HUES64 (cell line): Measurements from ENCODE around the gene GRHL3.

ENCODE experiments used
- H3K27ac ChIP-seq: 2 replicates; pipeline ENCODE4 v1.7.0; 2013; ENCODE audit warnings: low read depth, low read length, inconsistent platforms
- H3K27me3 ChIP-seq: 2 replicates; pipeline ENCODE4 v1.6.1; 2013; ENCODE audit warnings: mild to moderate bottlenecking, low read length; ENCODE audit not compliant: insufficient read depth
- H3K36me3 ChIP-seq: 2 replicates; pipeline ENCODE4 v1.6.1; 2013; ENCODE audit warnings: mild to moderate bottlenecking, low read length; ENCODE audit not compliant: insufficient read depth
- H3K4me1 ChIP-seq: 2 replicates; pipeline ENCODE4 v1.6.1; 2013; ENCODE audit warnings: mild to moderate bottlenecking, low read length, moderate library complexity; ENCODE audit not compliant: insufficient read depth
- H3K4me3 ChIP-seq: 2 replicates; pipeline ENCODE4 v1.5.1; 2013; ENCODE audit warnings: mild to moderate bottlenecking, low read length, moderate library complexity
- H3K9ac ChIP-seq: 2 replicates; pipeline ENCODE4 v1.6.1; 2013; ENCODE audit warnings: mild to moderate bottlenecking, low read depth, low read length
- H3K9me3 ChIP-seq: 2 replicates; pipeline ENCODE4 v1.6.1; 2013; ENCODE audit warnings: low read depth, low read length; ENCODE audit not compliant: insufficient read depth
- WGBS: fragments of 150-250, 120-280 bp; methylation state at CpG from one replicate; pipeline ENCODE4 v1.1.7; 2013; ENCODE audit warnings: missing lambda C conversion rate; 5-methylcytosine and 5-hydroxymethylcytosine counted together

Gene GRHL3

GRCh38 chr1:24318615-24319311, 394 bp upstream of the GRHL3 start:
- Histone ChIP-seq H3K9me3 (no peaks in the 10 kb centered on the region), H3K4me3 (peak overlapping the region; percentile 66), H3K27me3 (peaks cover 46% of the 10 kb centered on the region), H3K27ac (no peak overlapping the region), H3K4me1 (peaks cover 41% of the 10 kb centered on the region), H3K9ac (no peak overlapping the region), H3K36me3 (no peaks in the 10 kb centered on the region)
- 37% methylated on average over 2 of the region's 5 CpGs for WGBS

- Histone ChIP-seq H3K4me1 (peaks cover 41% of the 10 kb centered on the region), H3K36me3 (no peaks in the 10 kb centered on the region), H3K27me3 (peaks cover 50% of the 10 kb centered on the region), H3K27ac (no peak overlapping the region), H3K9ac (no peak overlapping the region), H3K9me3 (no peaks in the 10 kb centered on the region), H3K4me3 (peak overlapping the region; percentile 66)
- 89% methylated on average over 1 of the region's 1 CpG for WGBS
Measured at GRCh38 chr1:24319962-24320361, 805 bp downstream of the GRHL3 start.

- no peaks in the 10 kb centered on the region for H3K9me3 ChIP-seq
- 0 out of 2 replicates have a peak overlapping the region, but pooled peaks have one; percentile 67 for H3K9ac ChIP-seq
- peaks cover 41% of the 10 kb centered on the region for H3K4me1 ChIP-seq
- peak overlapping the region; percentile 66 for H3K4me3 ChIP-seq
- no peaks in the 10 kb centered on the region for H3K36me3 ChIP-seq
- no peak overlapping the region for H3K27ac ChIP-seq
- 35% methylated on average over 8 of the region's 8 CpGs for WGBS
- H3K27me3 ChIP-seq, result peaks cover 56% of the 10 kb centered on the region
Measured at GRCh38 chr1:24321126-24321525, 2.0 kb downstream of the GRHL3 start.

GRCh38 chr1:24321697-24322469, 2.7 kb downstream of the GRHL3 start:
- Histone ChIP-seq H3K27ac (peak overlapping the region; percentile 38), H3K4me1 (peaks cover 40% of the 10 kb centered on the region)
- 5% methylated on average over 72 of the region's 72 CpGs for WGBS

GRCh38 chr1:24322470-24323177, 3.5 kb downstream of the GRHL3 start:
- Histone ChIP-seq H3K4me1 (peaks cover 33% of the 10 kb centered on the region), H3K4me3 (peak overlapping the region; percentile 66), H3K9me3 (no peaks in the 10 kb centered on the region), H3K27me3 (peaks cover 56% of the 10 kb centered on the region), H3K9ac (peak overlapping the region; percentile 67; the same call in 1 of the 2 replicates), H3K36me3 (no peaks in the 10 kb centered on the region), H3K27ac (peak overlapping the region; percentile 38)
- 13% methylated on average over 33 of the region's 33 CpGs for WGBS

More at GRCh38 chr1:24321697-24322469, 2.7 kb downstream of the GRHL3 start:
- Histone ChIP-seq H3K27me3 (peaks cover 56% of the 10 kb centered on the region), H3K4me3 (peak overlapping the region; percentile 66), H3K36me3 (no peaks in the 10 kb centered on the region), H3K9me3 (no peaks in the 10 kb centered on the region), H3K9ac (peak overlapping the region; percentile 67)

GRCh38 chr1:24323281-24323680, 4.1 kb downstream of the GRHL3 start:
- Histone ChIP-seq H3K36me3 (no peaks in the 10 kb centered on the region), H3K4me1 (peaks cover 27% of the 10 kb centered on the region), H3K4me3 (peak overlapping the region; percentile 66; the same call in 1 of the 2 replicates), H3K27ac (no peak overlapping the region), H3K9ac (no peak overlapping the region), H3K9me3 (no peaks in the 10 kb centered on the region), H3K27me3 (peaks cover 56% of the 10 kb centered on the region)
- WGBS, result 79% methylated on average over 2 of the region's 2 CpGs

GRCh38 chr1:24324903-24325302, 5.7 kb downstream of the GRHL3 start:
- peaks cover 49% of the 10 kb centered on the region for H3K27me3 ChIP-seq
- H3K36me3 ChIP-seq, result no peaks in the 10 kb centered on the region
- H3K4me3 ChIP-seq, result no peak overlapping the region
- H3K9ac ChIP-seq, result no peak overlapping the region
- peaks cover 20% of the 10 kb centered on the region for H3K4me1 ChIP-seq
- no peaks in the 10 kb centered on the region for H3K9me3 ChIP-seq
- WGBS, result 94% methylated on average over 6 of the region's 6 CpGs
- H3K27ac ChIP-seq, result no peak overlapping the region

- Histone ChIP-seq H3K27ac (no peak overlapping the region), H3K9ac (no peak overlapping the region), H3K4me3 (no peak overlapping the region), H3K9me3 (no peaks in the 10 kb centered on the region), H3K36me3 (no peaks in the 10 kb centered on the region), H3K27me3 (peaks cover 40% of the 10 kb centered on the region), H3K4me1 (peaks cover 17% of the 10 kb centered on the region)
- WGBS, result 94% methylated on average over 7 of the region's 7 CpGs
Measured at GRCh38 chr1:24325587-24326449, 6.7 kb downstream of the GRHL3 start.

- peaks cover 23% of the 10 kb centered on the region for H3K27me3 ChIP-seq
- H3K9me3 ChIP-seq, result no peaks in the 10 kb centered on the region
- peaks cover 9% of the 10 kb centered on the region for H3K4me1 ChIP-seq
- H3K9ac ChIP-seq, result no peak overlapping the region
- no peak overlapping the region for H3K4me3 ChIP-seq
- no peaks in the 10 kb centered on the region for H3K36me3 ChIP-seq
- H3K27ac ChIP-seq, result no peak overlapping the region
Measured at GRCh38 chr1:24327486-24327885, 8.3 kb downstream of the GRHL3 start.

- Histone ChIP-seq H3K9me3 (no peaks in the 10 kb centered on the region), H3K27me3 (peaks cover 19% of the 10 kb centered on the region), H3K27ac (no peak overlapping the region), H3K9ac (no peak overlapping the region), H3K36me3 (no peaks in the 10 kb centered on the region), H3K4me3 (no peak overlapping the region), H3K4me1 (peaks cover 5% of the 10 kb centered on the region)
- 96% methylated on average over 2 of the region's 2 CpGs for WGBS
Measured at GRCh38 chr1:24327891-24328290, 8.7 kb downstream of the GRHL3 start.
